HEK293 (cell line): ENCODE results near the gene CCL14.

Experiments
- CTCF ChIA-PET: fragments of 350-600 bp; formaldehyde crosslinking; extraction: SDS; loops from one replicate; lab custom pipeline; 2021; ENCODE audit warnings: antibody characterized with exemption; lab: Yijun Ruan, JAX
- POLR2A ChIA-PET: fragments of 300-600 bp; formaldehyde crosslinking; extraction: SDS; loops from one replicate; lab custom pipeline; 2020; ENCODE audit warnings: antibody characterized with exemption, inconsistent platforms; lab: Yijun Ruan, JAX
- H3K27ac ChIP-seq: fragments of 200-500 bp; sonication (Bioruptor generic); 2 replicates; pipeline ENCODE4 v1.5.1; 2014; ENCODE audit warnings: low read depth, low read length, control low read depth, inconsistent platforms; ENCODE audit errors: extremely low read depth
- H3K36me3 ChIP-seq, 2 experiments: fragments of 200-500 bp in 1 of 2; sonication (Bioruptor generic) in 1 of 2; 1 replicate in 1 of 2; 2 replicates in 1 of 2; pipeline ENCODE4 v1.5.1; 2014 to 2017; ENCODE audit warnings: inconsistent platforms in 2 of 2, low read length in 2 of 2; ENCODE audit not compliant: control insufficient read depth in 2 of 2, insufficient read depth in 1 of 2
- H3K4me1 ChIP-seq: fragments of 200-500 bp; sonication (Bioruptor generic); 2 replicates; pipeline ENCODE4 v1.5.1; 2014; ENCODE audit warnings: mild to moderate bottlenecking, low read length, inconsistent platforms; ENCODE audit not compliant: control insufficient read depth, insufficient read depth
- H3K4me3 ChIP-seq: 2 replicates; pipeline ENCODE4 v1.5.1; 2011; ENCODE audit warnings: low read depth, mild to moderate bottlenecking, control low read depth, low read length, moderate library complexity
- H3K9me3 ChIP-seq: fragments of 200-500 bp; sonication (Bioruptor generic); 2 replicates; pipeline ENCODE4 v1.5.1; 2014; ENCODE audit warnings: low read depth, low read length, inconsistent platforms; ENCODE audit not compliant: control insufficient read depth, insufficient read depth
- FEZF1 ChIP-seq: fragments of 450-650 bp; formaldehyde crosslinking; IDR thresholded peaks from 2 replicates; pipeline ENCODE4 v1.5.1; 2016; ENCODE audit warnings: missing biosample characterization, missing genetic modification characterization
- MZF1 ChIP-seq: fragments of 450-650 bp; formaldehyde crosslinking; IDR thresholded peaks from 2 replicates; pipeline ENCODE4 v1.5.1; 2017; ENCODE audit warnings: missing biosample characterization, missing genetic modification characterization, borderline replicate concordance
- REPIN1 ChIP-seq: fragments of 450-650 bp; formaldehyde crosslinking; IDR thresholded peaks from 2 replicates; pipeline ENCODE4 v1.5.1; 2017; ENCODE audit warnings: missing biosample characterization, missing genetic modification characterization, low read depth
- SALL2 ChIP-seq: fragments of 450-650 bp; formaldehyde crosslinking; IDR thresholded peaks from 2 replicates; pipeline ENCODE4 v1.5.0; 2017; ENCODE audit warnings: missing biosample characterization, mild to moderate bottlenecking, missing genetic modification characterization, borderline replicate concordance
- SCRT1 ChIP-seq: fragments of 450-650 bp; formaldehyde crosslinking; IDR thresholded peaks from 2 replicates; pipeline ENCODE4 v1.5.1; 2016; ENCODE audit warnings: missing biosample characterization, missing genetic modification characterization, borderline replicate concordance
- TRIM28 ChIP-seq: IDR thresholded peaks from 2 replicates; pipeline ENCODE4 v1.6.1; 2011; ENCODE audit warnings: low read length, control low read depth, borderline replicate concordance
- ZBTB17 ChIP-seq: fragments of 450-650 bp; formaldehyde crosslinking; IDR thresholded peaks from 2 replicates; pipeline ENCODE4 v1.5.1; 2016; ENCODE audit warnings: missing biosample characterization, missing genetic modification characterization
- ZNF121 ChIP-seq: fragments of 450-650 bp; formaldehyde crosslinking; IDR thresholded peaks from 2 replicates; pipeline ENCODE4 v1.5.1; 2016; ENCODE audit warnings: missing biosample characterization, missing genetic modification characterization
- ZNF155 ChIP-seq: fragments of 450-650 bp; formaldehyde crosslinking; IDR thresholded peaks from 2 replicates; pipeline ENCODE4 v1.5.1; 2016; ENCODE audit warnings: missing biosample characterization, missing genetic modification characterization
- ZNF292 ChIP-seq: fragments of 450-650 bp; formaldehyde crosslinking; IDR thresholded peaks from 2 replicates; pipeline ENCODE4 v1.5.1; 2016; ENCODE audit warnings: low read depth, missing biosample characterization, missing genetic modification characterization, borderline replicate concordance
- ZNF302 ChIP-seq: fragments of 450-650 bp; formaldehyde crosslinking; IDR thresholded peaks from 2 replicates; pipeline ENCODE4 v1.5.1; 2016; ENCODE audit warnings: missing biosample characterization, missing genetic modification characterization, low read depth
- ZNF37A ChIP-seq: fragments of 450-650 bp; IDR thresholded peaks from 2 replicates; pipeline ENCODE4 v1.5.1; 2018; ENCODE audit warnings: missing biosample characterization, missing genetic modification characterization
- ZNF514 ChIP-seq: fragments of 450-650 bp; formaldehyde crosslinking; IDR thresholded peaks from 2 replicates; pipeline ENCODE4 v1.5.1; 2016; ENCODE audit warnings: missing biosample characterization, missing genetic modification characterization
- ZNF549 ChIP-seq: fragments of 450-650 bp; IDR thresholded peaks from 2 replicates; pipeline ENCODE4 v1.5.1; 2018; ENCODE audit warnings: missing biosample characterization, missing genetic modification characterization, mild to moderate bottlenecking, inconsistent platforms, moderate library complexity
- ZNF600 ChIP-seq: fragments of 450-650 bp; formaldehyde crosslinking; IDR thresholded peaks from 2 replicates; pipeline ENCODE4 v1.5.1; 2016; ENCODE audit warnings: missing biosample characterization, missing genetic modification characterization
- ZNF785 ChIP-seq: fragments of 450-650 bp; formaldehyde crosslinking; IDR thresholded peaks from 2 replicates; pipeline ENCODE4 v1.5.1; 2016; ENCODE audit warnings: missing biosample characterization, missing genetic modification characterization
- ZNF830 ChIP-seq: fragments of 450-650 bp; IDR thresholded peaks from 2 replicates; pipeline ENCODE4 v1.5.0; 2018; ENCODE audit warnings: missing biosample characterization, missing genetic modification characterization, low read depth, mild to moderate bottlenecking, moderate library complexity
- ZNF837 ChIP-seq: fragments of 450-650 bp; formaldehyde crosslinking; IDR thresholded peaks from 2 replicates; pipeline ENCODE4 v1.5.1; 2016; ENCODE audit warnings: missing biosample characterization, missing genetic modification characterization
- TF ChIP-seq, protein P1 (sequence below): fragments of 450-650 bp; formaldehyde crosslinking; IDR thresholded peaks from 2 replicates; pipeline ENCODE4 v1.5.1; 2016; ENCODE audit warnings: missing biosample characterization, missing genetic modification characterization
- TF ChIP-seq, protein P2 (sequence below): fragments of 450-650 bp; formaldehyde crosslinking; IDR thresholded peaks from 2 replicates; pipeline ENCODE4 v1.5.1; 2016; ENCODE audit warnings: missing biosample characterization, missing genetic modification characterization
- TF ChIP-seq, protein P3 (sequence below): fragments of 450-650 bp; formaldehyde crosslinking; IDR thresholded peaks from 2 replicates; pipeline ENCODE4 v1.5.1; 2017; ENCODE audit warnings: missing biosample characterization, missing genetic modification characterization
- TF ChIP-seq, protein P4 (sequence below): fragments of 450-650 bp; formaldehyde crosslinking; IDR thresholded peaks from 2 replicates; pipeline ENCODE4 v1.5.1; 2016; ENCODE audit warnings: missing biosample characterization, missing genetic modification characterization, borderline replicate concordance

Gene CCL14

DNA sequence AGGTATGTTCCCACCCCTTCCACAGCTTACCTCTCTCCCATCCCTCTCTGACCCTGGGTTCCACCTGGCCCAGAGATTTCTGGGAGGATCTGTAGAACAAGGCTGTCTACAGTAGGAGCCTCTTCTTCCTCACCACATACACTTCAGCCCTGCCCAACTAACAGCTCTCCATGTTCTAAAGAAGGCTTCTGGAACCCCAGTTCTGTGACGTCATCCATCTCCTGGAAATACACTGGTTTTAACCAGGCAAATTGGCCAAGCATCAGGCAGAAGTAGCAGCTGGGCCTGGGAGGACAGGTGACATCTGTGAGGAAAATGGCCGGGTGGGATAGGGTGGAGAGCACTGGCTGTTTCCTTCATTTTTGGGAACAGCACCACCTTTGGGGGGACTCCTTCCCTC is 43.0 kb downstream of the CCL14 start, which contains the start of gene LYZL6:
Gene LYZL6 (minus strand): TSS at position 177 of the 400 bp plus-strand sequence. CDS start 4,357 bp downstream, outside the sequence.
- Histone ChIP-seq H3K4me3 (no peak within 1 kb of the TSS), H3K4me1 (peaks cover 6% of the 10 kb centered on the region; the same call in 1 of the 2 replicates)
- TF ChIP-seq, protein P1, sequence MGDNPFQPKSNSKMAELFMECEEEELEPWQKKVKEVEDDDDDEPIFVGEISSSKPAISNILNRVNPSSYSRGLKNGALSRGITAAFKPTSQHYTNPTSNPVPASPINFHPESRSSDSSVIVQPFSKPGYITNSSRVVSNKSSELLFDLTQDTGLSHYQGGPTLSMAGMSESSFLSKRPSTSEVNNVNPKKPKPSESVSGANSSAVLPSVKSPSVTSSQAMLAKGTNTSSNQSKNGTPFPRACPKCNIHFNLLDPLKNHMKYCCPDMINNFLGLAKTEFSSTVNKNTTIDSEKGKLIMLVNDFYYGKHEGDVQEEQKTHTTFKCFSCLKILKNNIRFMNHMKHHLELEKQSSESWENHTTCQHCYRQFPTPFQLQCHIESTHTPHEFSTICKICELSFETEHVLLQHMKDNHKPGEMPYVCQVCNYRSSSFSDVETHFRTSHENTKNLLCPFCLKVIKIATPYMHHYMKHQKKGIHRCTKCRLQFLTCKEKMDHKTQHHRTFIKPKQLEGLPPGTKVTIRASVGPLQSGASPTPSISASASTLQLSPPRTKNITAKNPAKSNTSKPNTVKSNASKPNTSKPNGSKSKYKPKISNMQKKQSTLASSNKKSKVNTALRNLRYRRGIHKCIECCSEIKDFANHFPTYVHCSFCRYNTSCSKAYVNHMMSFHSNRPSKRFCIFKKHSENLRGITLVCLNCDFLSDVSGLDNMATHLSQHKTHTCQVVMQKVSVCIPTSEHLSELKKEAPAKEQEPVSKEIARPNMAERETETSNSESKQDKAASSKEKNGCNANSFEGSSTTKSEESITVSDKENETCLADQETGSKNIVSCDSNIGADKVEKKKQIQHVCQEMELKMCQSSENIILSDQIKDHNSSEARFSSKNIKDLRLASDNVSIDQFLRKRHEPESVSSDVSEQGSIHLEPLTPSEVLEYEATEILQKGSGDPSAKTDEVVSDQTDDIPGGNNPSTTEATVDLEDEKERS (tag by site-specific recombination): no peak
- TF ChIP-seq SALL2 (no peak), SCRT1 (tag by site-specific recombination) (no peak), ZNF837 (tag by site-specific recombination) (no peak), ZNF37A (tag by site-specific recombination) (no peak), ZNF830 (tag by site-specific recombination) (no peak), ZNF549 (tag by site-specific recombination) (no peak), TRIM28 (no peak), ZNF155 (tag by site-specific recombination) (no peak), ZBTB17 (tag by site-specific recombination) (no peak), ZNF121 (tag by site-specific recombination) (no peak)
- TF ChIP-seq, protein P2, sequence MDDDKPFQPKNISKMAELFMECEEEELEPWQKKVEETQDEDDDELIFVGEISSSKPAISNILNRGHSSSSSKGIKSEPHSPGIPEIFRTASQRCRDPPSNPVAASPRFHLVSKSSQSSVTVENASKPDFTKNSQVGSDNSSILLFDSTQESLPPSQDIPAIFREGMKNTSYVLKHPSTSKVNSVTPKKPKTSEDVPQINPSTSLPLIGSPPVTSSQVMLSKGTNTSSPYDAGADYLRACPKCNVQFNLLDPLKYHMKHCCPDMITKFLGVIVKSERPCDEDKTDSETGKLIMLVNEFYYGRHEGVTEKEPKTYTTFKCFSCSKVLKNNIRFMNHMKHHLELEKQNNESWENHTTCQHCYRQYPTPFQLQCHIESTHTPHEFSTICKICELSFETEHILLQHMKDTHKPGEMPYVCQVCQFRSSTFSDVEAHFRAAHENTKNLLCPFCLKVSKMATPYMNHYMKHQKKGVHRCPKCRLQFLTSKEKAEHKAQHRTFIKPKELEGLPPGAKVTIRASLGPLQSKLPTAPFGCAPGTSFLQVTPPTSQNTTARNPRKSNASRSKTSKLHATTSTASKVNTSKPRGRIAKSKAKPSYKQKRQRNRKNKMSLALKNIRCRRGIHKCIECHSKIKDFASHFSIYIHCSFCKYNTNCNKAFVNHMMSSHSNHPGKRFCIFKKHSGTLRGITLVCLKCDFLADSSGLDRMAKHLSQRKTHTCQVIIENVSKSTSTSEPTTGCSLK (tag by site-specific recombination): no peak
- TF ChIP-seq, protein P3, sequence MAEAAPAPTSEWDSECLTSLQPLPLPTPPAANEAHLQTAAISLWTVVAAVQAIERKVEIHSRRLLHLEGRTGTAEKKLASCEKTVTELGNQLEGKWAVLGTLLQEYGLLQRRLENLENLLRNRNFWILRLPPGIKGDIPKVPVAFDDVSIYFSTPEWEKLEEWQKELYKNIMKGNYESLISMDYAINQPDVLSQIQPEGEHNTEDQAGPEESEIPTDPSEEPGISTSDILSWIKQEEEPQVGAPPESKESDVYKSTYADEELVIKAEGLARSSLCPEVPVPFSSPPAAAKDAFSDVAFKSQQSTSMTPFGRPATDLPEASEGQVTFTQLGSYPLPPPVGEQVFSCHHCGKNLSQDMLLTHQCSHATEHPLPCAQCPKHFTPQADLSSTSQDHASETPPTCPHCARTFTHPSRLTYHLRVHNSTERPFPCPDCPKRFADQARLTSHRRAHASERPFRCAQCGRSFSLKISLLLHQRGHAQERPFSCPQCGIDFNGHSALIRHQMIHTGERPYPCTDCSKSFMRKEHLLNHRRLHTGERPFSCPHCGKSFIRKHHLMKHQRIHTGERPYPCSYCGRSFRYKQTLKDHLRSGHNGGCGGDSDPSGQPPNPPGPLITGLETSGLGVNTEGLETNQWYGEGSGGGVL (tag by site-specific recombination): no peak
- TF ChIP-seq, protein P4, sequence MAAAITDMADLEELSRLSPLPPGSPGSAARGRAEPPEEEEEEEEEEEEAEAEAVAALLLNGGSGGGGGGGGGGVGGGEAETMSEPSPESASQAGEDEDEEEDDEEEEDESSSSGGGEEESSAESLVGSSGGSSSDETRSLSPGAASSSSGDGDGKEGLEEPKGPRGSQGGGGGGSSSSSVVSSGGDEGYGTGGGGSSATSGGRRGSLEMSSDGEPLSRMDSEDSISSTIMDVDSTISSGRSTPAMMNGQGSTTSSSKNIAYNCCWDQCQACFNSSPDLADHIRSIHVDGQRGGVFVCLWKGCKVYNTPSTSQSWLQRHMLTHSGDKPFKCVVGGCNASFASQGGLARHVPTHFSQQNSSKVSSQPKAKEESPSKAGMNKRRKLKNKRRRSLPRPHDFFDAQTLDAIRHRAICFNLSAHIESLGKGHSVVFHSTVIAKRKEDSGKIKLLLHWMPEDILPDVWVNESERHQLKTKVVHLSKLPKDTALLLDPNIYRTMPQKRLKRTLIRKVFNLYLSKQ (tag by site-specific recombination): no peak
- TF ChIP-seq, all 188 proteins: peak for 0
- H3K27ac ChIP-seq: no peak within 1 kb of the TSS; the same call in 1 of the 2 replicates
- CTCF ChIA-PET: interaction anchor here (0.7 to 1.7 kb wide), 5 partner anchors 12 to 540 kb away, joined by 3 to 9 read pairs (median 5); no protein-coding TSS in a partner anchor
- POLR2A ChIA-PET: interaction anchor here (0.6 to 1.8 kb wide), 3 partner anchors 13 to 543 kb away, joined by 3 to 4 read pairs (median 3); partner anchors contain the start of genes RDM1 and ZNHIT3
- H3K36me3 ChIP-seq: no peaks in the 10 kb centered on the region
- H3K9me3 ChIP-seq: no peaks in the 10 kb centered on the region

DNA sequence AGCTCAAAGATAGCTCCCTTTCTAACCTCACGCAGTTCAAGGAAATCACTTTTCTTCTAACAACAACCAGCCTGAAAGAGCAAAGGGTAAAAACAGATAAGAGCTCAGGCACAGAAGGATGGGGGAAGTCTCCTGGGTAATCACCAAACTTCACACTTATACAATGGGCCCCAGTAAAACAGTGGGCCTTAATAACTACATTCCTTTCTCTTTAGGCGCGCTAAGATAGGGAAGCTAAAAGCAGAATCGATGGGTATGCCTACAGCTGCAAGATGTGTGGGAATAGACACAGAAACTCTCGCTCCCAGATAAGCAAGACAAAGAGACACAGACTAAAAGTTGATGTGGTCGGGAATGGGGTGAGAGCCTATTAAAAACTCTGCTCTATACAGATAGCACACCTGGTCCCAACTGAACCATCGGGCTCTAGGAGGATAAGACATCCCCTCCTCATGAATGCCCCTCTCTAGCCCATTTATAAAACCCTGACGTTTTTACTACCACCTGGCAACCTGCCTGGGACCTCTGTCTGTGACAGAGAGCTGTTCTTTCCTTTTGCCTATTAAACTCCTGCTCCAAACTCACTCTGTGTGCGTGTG is 43.8 kb downstream of the CCL14 start:
- peaks cover 6% of the 10 kb centered on the region; the same call in 1 of the 2 replicates for H3K4me1 ChIP-seq
- H3K27ac ChIP-seq: no peak overlapping the region
- H3K9me3 ChIP-seq: no peaks in the 10 kb centered on the region
- ChIA-PET CTCF (interaction anchor here (0.6 to 1.7 kb wide), 6 partner anchors 11 to 540 kb away, joined by 3 to 9 read pairs (median 4); no protein-coding TSS in a partner anchor), POLR2A (interaction anchor here (1.0 to 1.8 kb wide), 2 partner anchors 12 to 544 kb away, joined by 3 to 4 read pairs; partner anchors contain the start of genes RDM1 and ZNHIT3)
- no peaks in the 10 kb centered on the region for H3K36me3 ChIP-seq
- H3K4me3 ChIP-seq: no peak overlapping the region
- no peak for TF ChIP-seq REPIN1 (tag by site-specific recombination)
- 0 out of 2 replicates have a peak, but pooled peaks have one; percentile 14 for TF ChIP-seq TRIM28
- peak; percentile 52; the same call in 1 of the 2 replicates for TF ChIP-seq MZF1
- TF ChIP-seq ZNF302 (tag by site-specific recombination): no peak
- TF ChIP-seq SALL2: no peak
- TF ChIP-seq ZNF600 (tag by site-specific recombination): peak; percentile 56
- TF ChIP-seq FEZF1 (tag by site-specific recombination): peak; percentile 49; the same call in 1 of the 2 replicates
- no peak for TF ChIP-seq ZNF514 (tag by site-specific recombination)
- TF ChIP-seq ZNF292 (tag by site-specific recombination): no peak
- TF ChIP-seq ZNF785 (tag by site-specific recombination): no peak
